K562 (cell line): ENCODE measurements around the gene PRKAR1B.

Source experiments
- ATF3 ChIP-seq, 2 experiments: fragments of 450-650 bp in 1 of 2; sonication (generic) in 1 of 2; formaldehyde crosslinking in 1 of 2; IDR thresholded peaks in 1 of 2; conservative IDR thresholded peaks in 1 of 2; 2 replicates each; pipeline versions ENCODE4 v1.6.1 to v1.8.1; 2016 to 2023; ENCODE audit warnings: mild to moderate bottlenecking in 2 of 2, moderate library complexity in 2 of 2, inconsistent platforms in 1 of 2, missing genetic modification reagents in 1 of 2
- CTCF ChIP-seq, 3 experiments: IDR thresholded peaks in 2 of 3; conservative IDR thresholded peaks in 1 of 3; 2 replicates each; pipeline ENCODE4 v1.5.1; 2011 to 2012; ENCODE audit warnings: low read length in 3 of 3, mild to moderate bottlenecking in 3 of 3, control low read depth in 2 of 3, improper control_type of control experiment in 1 of 3, inconsistent platforms in 1 of 3, low read depth in 1 of 3, mixed read lengths in 1 of 3, moderate library complexity in 1 of 3; ENCODE audit not compliant: insufficient read depth in 2 of 3
- POLR2A ChIP-seq: fragments of 450-650 bp; conservative IDR thresholded peaks from 2 replicates; pipeline ENCODE4 v1.6.1; 2016

- TF ChIP-seq POLR2A (no peak), ATF3 (IDR thresholded peaks at IDR 0.05) (no peak), ATF3 (CRISPR knock-in tag; conservative IDR thresholded peaks at IDR 0.05) (no peak), CTCF (IDR thresholded peaks at IDR 0.05 in 2 of 3, conservative IDR thresholded peaks at IDR 0.05 in 1 of 3; ENCODE audit: insufficient read depth in 2 of 3, low read depth in 1 of 3, low read length in 3 of 3) (no peak)
These were observed 85.1 kb downstream of the PRKAR1B start for GRCh38 chr7:641966-642365.
